Measurements from ENCODE around the gene ARSD.
"Not testable (repeated sequence)": the region's sequence is repeated elsewhere in the genome, so short reads cannot be mapped to it uniquely, and the experiment has no call there.

Gene ARSD

GRCh38 chrX:2890536-2891460 lies 38.3 kb downstream of the ARSD start:
- DNase-seq (ENCODE audit: low spot score), result not testable (repeated sequence)

GRCh38 chrX:2889706-2890490 lies 39.2 kb downstream of the ARSD start:
- not testable (repeated sequence) for DNase-seq (ENCODE audit: low spot score)

- DNase-seq (ENCODE audit: low spot score), result no peak
Measured at GRCh38 chrX:2889045-2889605, 40.0 kb downstream of the ARSD start.

GRCh38 chrX:2888309-2888708 lies 40.8 kb downstream of the ARSD start:
- no peak for DNase-seq (ENCODE audit: low spot score)

GRCh38 chrX:2883770-2884169 lies 45.4 kb downstream of the ARSD start:
- DNase-seq (ENCODE audit: low spot score), result no peak

- no peak for DNase-seq (ENCODE audit: low spot score)
Measured at GRCh38 chrX:2879670-2880069, 49.5 kb downstream of the ARSD start.

GRCh38 chrX:2878563-2878962 lies 50.6 kb downstream of the ARSD start:
- DNase-seq (ENCODE audit: low spot score), result no peak

- DNase-seq (ENCODE audit: low spot score), result no peak
Measured at GRCh38 chrX:2875798-2876399, 53.2 kb downstream of the ARSD start.

- no peak for DNase-seq (ENCODE audit: low spot score)
Measured at GRCh38 chrX:2875136-2875481, 54.0 kb downstream of the ARSD start.

GRCh38 chrX:2874222-2875135 lies 54.7 kb downstream of the ARSD start:
- DNase-seq (ENCODE audit: low spot score), result no peak

- no peak for DNase-seq (ENCODE audit: low spot score)
Measured at GRCh38 chrX:2872671-2873277, 56.4 kb downstream of the ARSD start.

- DNase-seq (ENCODE audit: low spot score), result no peak
Measured at GRCh38 chrX:2871831-2872230, 57.3 kb downstream of the ARSD start.

GRCh38 chrX:2870650-2871049 lies 58.5 kb downstream of the ARSD start:
- DNase-seq (ENCODE audit: low spot score), result no peak

- no peak for DNase-seq (ENCODE audit: low spot score)
Measured at GRCh38 chrX:2867206-2867605, 61.9 kb downstream of the ARSD start.

- no peak for DNase-seq (ENCODE audit: low spot score)
Measured at GRCh38 chrX:2863646-2864045, 65.5 kb downstream of the ARSD start.

- no peak for DNase-seq (ENCODE audit: low spot score)
Measured at GRCh38 chrX:2862404-2862803, 66.7 kb downstream of the ARSD start.

- DNase-seq (ENCODE audit: low spot score), result no peak
Measured at GRCh38 chrX:2859197-2859797, 69.8 kb downstream of the ARSD start.

- DNase-seq (ENCODE audit: low spot score), result no peak
Measured at GRCh38 chrX:2857566-2857965, 71.6 kb downstream of the ARSD start.

GRCh38 chrX:2855761-2856160 lies 73.4 kb downstream of the ARSD start:
- DNase-seq (ENCODE audit: low spot score), result no peak

- no peak for DNase-seq (ENCODE audit: low spot score)
Measured at GRCh38 chrX:2854918-2855317, 74.2 kb downstream of the ARSD start.
